ENCODE results near the gene ARL13A.

- TF ChIP-seq CTCF (conservative IDR thresholded peaks at IDR 0.05 in 1 of 2, IDR thresholded peaks at IDR 0.05 in 1 of 2; ENCODE audit: extremely low read depth in 1 of 2, insufficient read depth in 1 of 2, low read depth in 1 of 2, low read length in 2 of 2), result no peak
- TF ChIP-seq EZH2 (IDR thresholded peaks at IDR 0.05; ENCODE audit: borderline replicate concordance, low read length), result no peak
These were observed 428 bp downstream of the ARL13A start for GRCh38 chrX:100969936-100970335.

All from mammary epithelial cell (primary cell).